ENCODE data around the gene PICK1.

Gene PICK1

DNA sequence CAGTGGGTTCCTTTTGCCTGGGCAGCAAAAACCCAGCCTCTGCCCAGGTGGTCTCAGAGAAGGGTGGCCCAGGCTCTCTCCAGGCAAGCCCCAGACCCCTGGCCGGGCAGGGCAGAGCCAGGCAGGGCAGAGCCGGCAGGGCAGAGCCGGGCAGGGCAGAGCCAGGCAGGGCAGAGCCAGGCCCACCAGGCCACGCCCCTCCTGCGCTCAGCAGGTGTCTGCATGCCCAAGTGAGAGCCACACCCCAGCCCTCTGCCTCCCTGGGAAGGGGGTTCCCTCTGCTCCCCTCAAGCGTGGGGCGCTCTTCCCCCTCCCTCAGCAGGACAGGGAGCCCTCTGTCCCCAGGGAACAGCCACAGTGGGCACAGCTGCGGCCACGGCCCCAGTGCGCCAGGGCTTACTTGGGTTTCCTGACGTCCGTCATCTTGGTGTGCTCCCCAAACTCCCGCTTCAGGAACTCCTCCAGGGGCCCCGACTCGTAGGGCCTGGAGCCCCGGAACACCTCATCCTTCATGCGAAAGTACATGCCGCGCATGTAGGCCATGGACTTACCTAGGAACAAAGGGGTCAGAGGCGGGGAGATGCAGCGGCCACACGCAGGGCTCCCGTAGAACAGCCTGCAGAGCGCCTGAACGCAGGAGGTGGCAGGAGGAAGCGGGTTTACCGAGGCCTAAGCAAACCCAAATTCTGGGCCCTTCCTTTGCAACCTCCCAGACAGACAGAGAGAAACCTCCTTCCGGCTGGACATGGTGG is 63.3 kb downstream of the PICK1 start:
- Histone ChIP-seq H3K27ac (ENCODE audit: low read depth, low read length) (no peak overlapping the region), H2BK12ac (ENCODE audit: low read length) (no peak overlapping the region), H3K9me3 (ENCODE audit: insufficient read depth, low read depth, low read length) (peaks cover 3% of the 10 kb centered on the region), H3K36me3 (ENCODE audit: control insufficient read depth in 1 of 2, insufficient read depth in 2 of 2, low read length in 2 of 2) (no peaks in the 10 kb centered on the region), H4K91ac (ENCODE audit: low read depth, low read length) (no peak overlapping the region), H3K4me3 (ENCODE audit: low read depth, low read length) (no peak overlapping the region), H2AK5ac (ENCODE audit: low read length) (no peak overlapping the region), H3K18ac (ENCODE audit: low read length) (no peak overlapping the region), H4K12ac (ENCODE audit: low read depth, low read length) (no peak overlapping the region), H3K4me1 (ENCODE audit: control insufficient read depth in 1 of 2, insufficient read depth in 2 of 2, low read length in 2 of 2) (peaks cover 4% of the 10 kb centered on the region in 2 experiments), H3K79me1 (ENCODE audit: low read length) (no peaks in the 10 kb centered on the region), H2BK120ac (ENCODE audit: insufficient read depth, low read length, poor library complexity) (no peak overlapping the region), H2AFZ (ENCODE audit: insufficient read depth, low read length, poor library complexity) (no peak overlapping the region), H3K14ac (ENCODE audit: low read length) (no peak overlapping the region), H3K4me2 (ENCODE audit: low read length) (no peak overlapping the region), H3K9ac (ENCODE audit: low read length) (no peak overlapping the region), H2BK5ac (ENCODE audit: low read depth, low read length, poor library complexity) (no peak overlapping the region), H4K8ac (ENCODE audit: low read depth, low read length) (no peak overlapping the region), H3K4ac (ENCODE audit: low read depth, low read length) (no peak overlapping the region), H3K27me3 (ENCODE audit: insufficient read depth, low read length) (no peaks in the 10 kb centered on the region), H3K79me2 (ENCODE audit: control insufficient read depth, insufficient read depth, low read length, poor library complexity) (no peaks in the 10 kb centered on the region), H3K23ac (ENCODE audit: low read length) (no peak overlapping the region)
- DNase-seq = no peak
- no CpG with 5 or more reads among the region's 28 CpGs for WGBS (ENCODE audit: extremely low coverage, insufficient coverage, insufficient read length)

DNA sequence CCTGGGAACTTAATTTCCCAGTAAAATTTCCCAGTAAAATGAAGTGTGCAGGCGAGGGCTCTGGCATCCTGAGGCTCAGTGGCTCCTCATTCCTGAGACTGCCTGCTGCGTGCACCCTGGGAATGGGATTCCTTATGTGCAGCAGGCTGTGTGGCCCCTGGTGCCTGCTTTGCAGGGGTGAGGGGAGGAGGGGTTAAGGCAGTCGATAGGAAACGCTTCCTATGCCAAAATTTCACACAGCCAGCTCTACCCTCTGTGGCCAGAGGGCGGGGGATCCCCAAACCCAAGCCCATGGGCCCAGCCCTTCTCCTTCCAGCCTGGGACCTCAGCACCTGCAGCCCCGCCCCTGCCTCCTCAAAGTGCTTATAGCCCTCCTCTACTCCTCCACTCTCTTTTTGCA is 65.4 kb downstream of the PICK1 start:
- no peak overlapping the region for H3K4me3 ChIP-seq (ENCODE audit: low read depth, low read length)
- no peak overlapping the region for H2BK120ac ChIP-seq (ENCODE audit: insufficient read depth, low read length, poor library complexity)
- peaks cover 0 to 4% of the 10 kb centered on the region in 2 experiments for H3K36me3 ChIP-seq (ENCODE audit: control insufficient read depth in 1 of 2, insufficient read depth in 2 of 2, low read length in 2 of 2)
- WGBS (ENCODE audit: extremely low coverage, insufficient coverage, insufficient read length) = no CpG with 5 or more reads among the region's 6 CpGs
- no peak overlapping the region for H3K18ac ChIP-seq (ENCODE audit: low read length)
- no peak overlapping the region for H3K4me2 ChIP-seq (ENCODE audit: low read length)
- no peak overlapping the region for H2AK5ac ChIP-seq (ENCODE audit: low read length)
- DNase-seq = no peak
- no peak overlapping the region for H4K91ac ChIP-seq (ENCODE audit: low read depth, low read length)
- H3K27ac ChIP-seq (ENCODE audit: low read depth, low read length) = no peak overlapping the region
- no peaks in the 10 kb centered on the region for H3K79me1 ChIP-seq (ENCODE audit: low read length)
- H4K8ac ChIP-seq (ENCODE audit: low read depth, low read length) = no peak overlapping the region
- H3K23ac ChIP-seq (ENCODE audit: low read length) = no peak overlapping the region
- H3K79me2 ChIP-seq (ENCODE audit: control insufficient read depth, insufficient read depth, low read length, poor library complexity) = no peaks in the 10 kb centered on the region
- H4K12ac ChIP-seq (ENCODE audit: low read depth, low read length) = no peak overlapping the region
- no peak overlapping the region for H3K4ac ChIP-seq (ENCODE audit: low read depth, low read length)
- H2BK5ac ChIP-seq (ENCODE audit: low read depth, low read length, poor library complexity) = no peak overlapping the region
- H3K9me3 ChIP-seq (ENCODE audit: insufficient read depth, low read depth, low read length) = peaks cover 3% of the 10 kb centered on the region
- H3K4me1 ChIP-seq (ENCODE audit: control insufficient read depth in 1 of 2, insufficient read depth in 2 of 2, low read length in 2 of 2) = peaks cover 4% of the 10 kb centered on the region in 2 experiments
- no peak overlapping the region for H3K9ac ChIP-seq (ENCODE audit: low read length)
- no peak overlapping the region for H3K14ac ChIP-seq (ENCODE audit: low read length)
- H2BK12ac ChIP-seq (ENCODE audit: low read length) = no peak overlapping the region
- no peak overlapping the region for H2AFZ ChIP-seq (ENCODE audit: insufficient read depth, low read length, poor library complexity)
- no peaks in the 10 kb centered on the region for H3K27me3 ChIP-seq (ENCODE audit: insufficient read depth, low read length)

DNA sequence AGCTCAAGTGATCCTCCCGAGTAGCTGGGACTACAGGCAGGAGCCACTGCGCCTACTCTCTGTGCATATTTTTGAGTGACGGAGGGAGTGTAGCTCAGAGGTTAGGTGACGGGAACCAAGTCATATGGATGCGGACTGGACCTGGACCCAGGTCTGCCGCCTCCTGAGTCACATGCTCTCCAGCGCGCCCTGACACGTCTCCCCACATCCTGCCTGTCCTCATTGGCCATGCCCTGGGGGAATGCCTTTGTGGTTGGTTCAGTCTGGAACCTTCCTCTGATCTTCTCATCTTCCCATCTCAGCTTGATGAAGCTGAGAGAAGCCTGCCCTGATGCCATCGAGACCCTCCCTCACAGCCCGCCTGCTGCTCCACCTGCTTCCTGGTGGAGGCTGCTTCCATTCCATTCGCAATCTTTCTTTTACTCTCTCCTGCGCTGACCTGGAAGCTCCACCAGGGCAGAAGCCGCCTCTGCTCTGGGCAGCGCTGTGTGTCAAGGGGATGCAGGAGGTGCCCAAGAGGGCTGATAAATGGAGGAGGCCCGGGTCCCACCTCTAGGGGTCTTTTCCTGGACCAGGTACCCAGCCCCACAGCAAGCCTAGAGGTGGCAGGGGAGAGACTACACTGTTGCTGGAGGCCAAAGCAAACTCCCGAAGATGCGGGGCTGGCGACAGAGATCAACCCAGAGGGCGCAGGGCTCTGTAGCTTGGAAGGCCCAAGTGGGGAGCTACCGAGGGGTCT is 67.2 kb downstream of the PICK1 start:
- Histone ChIP-seq H3K23ac (ENCODE audit: low read length) (no peak overlapping the region), H4K91ac (ENCODE audit: low read depth, low read length) (no peak overlapping the region), H3K4me1 (ENCODE audit: control insufficient read depth in 1 of 2, insufficient read depth in 2 of 2, low read length in 2 of 2) (peaks cover 4% of the 10 kb centered on the region in 2 experiments), H3K36me3 (ENCODE audit: control insufficient read depth in 1 of 2, insufficient read depth in 2 of 2, low read length in 2 of 2) (peaks cover 0 to 4% of the 10 kb centered on the region in 2 experiments), H3K4ac (ENCODE audit: low read depth, low read length) (no peak overlapping the region), H3K79me2 (ENCODE audit: control insufficient read depth, insufficient read depth, low read length, poor library complexity) (no peaks in the 10 kb centered on the region), H3K14ac (ENCODE audit: low read length) (no peak overlapping the region), H2BK5ac (ENCODE audit: low read depth, low read length, poor library complexity) (no peak overlapping the region), H3K79me1 (ENCODE audit: low read length) (no peaks in the 10 kb centered on the region), H3K18ac (ENCODE audit: low read length) (no peak overlapping the region), H3K27me3 (ENCODE audit: insufficient read depth, low read length) (no peaks in the 10 kb centered on the region), H3K4me3 (ENCODE audit: low read depth, low read length) (no peak overlapping the region), H3K9me3 (ENCODE audit: insufficient read depth, low read depth, low read length) (peaks cover 3% of the 10 kb centered on the region), H4K8ac (ENCODE audit: low read depth, low read length) (no peak overlapping the region), H4K12ac (ENCODE audit: low read depth, low read length) (no peak overlapping the region), H3K4me2 (ENCODE audit: low read length) (no peak overlapping the region), H2BK12ac (ENCODE audit: low read length) (no peak overlapping the region), H2BK120ac (ENCODE audit: insufficient read depth, low read length, poor library complexity) (no peak overlapping the region), H2AFZ (ENCODE audit: insufficient read depth, low read length, poor library complexity) (no peak overlapping the region), H3K27ac (ENCODE audit: low read depth, low read length) (no peak overlapping the region), H2AK5ac (ENCODE audit: low read length) (no peak overlapping the region), H3K9ac (ENCODE audit: low read length) (no peak overlapping the region)
- WGBS (ENCODE audit: extremely low coverage, insufficient coverage, insufficient read length) = no CpG with 5 or more reads among the region's 21 CpGs
- DNase-seq = no peak

DNA sequence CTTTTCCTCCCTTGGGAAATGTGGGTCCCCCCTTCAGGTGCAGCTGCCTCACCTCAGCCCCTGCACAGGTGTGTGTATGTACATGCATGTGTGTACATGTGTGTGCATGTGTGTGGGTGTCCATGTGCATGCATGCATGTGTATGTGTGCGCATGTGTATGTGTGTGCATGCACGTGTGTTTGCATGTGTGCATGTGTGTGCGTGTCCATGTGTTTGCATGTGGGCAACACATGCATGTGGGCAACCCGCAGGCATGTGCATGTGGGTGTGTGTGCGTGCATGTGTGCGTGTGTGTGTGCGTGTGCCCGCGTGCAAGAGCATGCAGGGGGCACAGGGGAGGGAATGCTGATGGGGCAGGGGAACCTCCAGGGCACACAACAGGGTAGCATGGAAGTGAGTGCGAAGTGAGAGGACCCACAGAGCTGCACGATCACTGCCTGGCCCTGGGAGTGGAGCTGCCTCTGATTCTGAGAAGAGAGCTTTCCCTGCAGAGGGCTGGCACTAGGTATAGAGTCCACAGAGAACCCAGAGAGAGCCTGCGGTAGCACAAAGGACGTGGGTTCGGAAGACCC is 67.9 kb downstream of the PICK1 start:
- Histone ChIP-seq H3K9ac (ENCODE audit: low read length) (no peak overlapping the region), H3K4ac (ENCODE audit: low read depth, low read length) (no peak overlapping the region), H3K9me3 (ENCODE audit: insufficient read depth, low read depth, low read length) (peaks cover 3% of the 10 kb centered on the region), H3K14ac (ENCODE audit: low read length) (no peak overlapping the region), H3K27me3 (ENCODE audit: insufficient read depth, low read length) (no peaks in the 10 kb centered on the region), H3K4me1 (ENCODE audit: control insufficient read depth in 1 of 2, insufficient read depth in 2 of 2, low read length in 2 of 2) (peaks cover 4% of the 10 kb centered on the region in 2 experiments), H3K79me1 (ENCODE audit: low read length) (no peaks in the 10 kb centered on the region), H2BK12ac (ENCODE audit: low read length) (no peak overlapping the region), H3K4me2 (ENCODE audit: low read length) (no peak overlapping the region), H3K18ac (ENCODE audit: low read length) (no peak overlapping the region), H2BK120ac (ENCODE audit: insufficient read depth, low read length, poor library complexity) (no peak overlapping the region), H3K23ac (ENCODE audit: low read length) (no peak overlapping the region), H3K4me3 (ENCODE audit: low read depth, low read length) (peak overlapping the region; percentile 49), H2AK5ac (ENCODE audit: low read length) (no peak overlapping the region), H3K79me2 (ENCODE audit: control insufficient read depth, insufficient read depth, low read length, poor library complexity) (no peaks in the 10 kb centered on the region), H4K91ac (ENCODE audit: low read depth, low read length) (no peak overlapping the region), H2BK5ac (ENCODE audit: low read depth, low read length, poor library complexity) (no peak overlapping the region), H2AFZ (ENCODE audit: insufficient read depth, low read length, poor library complexity) (no peak overlapping the region), H4K8ac (ENCODE audit: low read depth, low read length) (no peak overlapping the region), H3K36me3 (ENCODE audit: control insufficient read depth in 1 of 2, insufficient read depth in 2 of 2, low read length in 2 of 2) (peaks cover 0 to 4% of the 10 kb centered on the region in 2 experiments), H4K12ac (ENCODE audit: low read depth, low read length) (no peak overlapping the region), H3K27ac (ENCODE audit: low read depth, low read length) (no peak overlapping the region)
- no CpG with 5 or more reads among the region's 14 CpGs for whole genome bisulfite sequencing (ENCODE audit: extremely low coverage, insufficient coverage, insufficient read length)
- no peak for DNase-seq
